Hematopoietic multipotent progenitor cell treated with erythropoietin and hydrocortisone succinate and interleukin-3 and kit ligand, for 8 days (in vitro differentiated cells): ENCODE data around the gene PHLPP2.
A peak's percentile ranks its signal among the peaks of the same experiment; 100 is the strongest.
"Not testable (repeated sequence)": the region's sequence is repeated elsewhere in the genome, so short reads cannot be mapped to it uniquely, and the experiment has no call there.

Experiments used
- DNase-seq: peaks from one replicate; pipeline ENCODE4 v3.0.0-alpha.2; 2015

The PHLPP2 gene

GRCh38 chr16:71610936-71611871, 113.3 kb downstream of the PHLPP2 start:
- DNase-seq = peak; percentile 69

- no peak for DNase-seq
Observed at GRCh38 chr16:71610447-71610846, 114.1 kb downstream of the PHLPP2 start.

GRCh38 chr16:71609066-71609465, 115.4 kb downstream of the PHLPP2 start:
- no peak for DNase-seq

- no peak for DNase-seq
Observed at GRCh38 chr16:71600822-71601221, 123.7 kb downstream of the PHLPP2 start.

- not testable (repeated sequence) for DNase-seq
Observed at GRCh38 chr16:71598426-71598825, 126.1 kb downstream of the PHLPP2 start.

GRCh38 chr16:71595340-71595826, 129.1 kb downstream of the PHLPP2 start:
- not testable (repeated sequence) for DNase-seq
